ENCODE measurements around the gene TRIM28.

The TRIM28 gene

GRCh38 chr19:58579473-58580142, 35.7 kb downstream of the TRIM28 start:
- DNase-seq (ENCODE audit: low read depth), result no peak
- no peak for TF ChIP-seq CTCF (IDR thresholded peaks at IDR 0.05; ENCODE audit: insufficient read depth, low read depth, low read length, missing control alignments)
- H3K4me3 ChIP-seq (ENCODE audit: low read length), result no peak overlapping the region

- DNase-seq (ENCODE audit: low read depth), result peak; percentile 88
- no peak overlapping the region for H3K4me3 ChIP-seq (ENCODE audit: low read length)
- peak; percentile 89 for TF ChIP-seq CTCF (IDR thresholded peaks at IDR 0.05; ENCODE audit: insufficient read depth, low read depth, low read length, missing control alignments)
Measured at GRCh38 chr19:58581227-58582141, 37.6 kb downstream of the TRIM28 start.

- DNase-seq (ENCODE audit: low read depth), result no peak
- H3K4me3 ChIP-seq (ENCODE audit: low read length), result no peak overlapping the region
- TF ChIP-seq CTCF (IDR thresholded peaks at IDR 0.05; ENCODE audit: insufficient read depth, low read depth, low read length, missing control alignments), result no peak
Measured at GRCh38 chr19:58582985-58583384, 39.1 kb downstream of the TRIM28 start.

GRCh38 chr19:58584498-58585441, 40.9 kb downstream of the TRIM28 start:
- no peak for DNase-seq (ENCODE audit: low read depth)
- no peak overlapping the region for H3K4me3 ChIP-seq (ENCODE audit: low read length)
- no peak for TF ChIP-seq CTCF (IDR thresholded peaks at IDR 0.05; ENCODE audit: insufficient read depth, low read depth, low read length, missing control alignments)

GRCh38 chr19:58585442-58586132, 41.7 kb downstream of the TRIM28 start:
- no peak for DNase-seq (ENCODE audit: low read depth)
- no peak overlapping the region for H3K4me3 ChIP-seq (ENCODE audit: low read length)
- TF ChIP-seq CTCF (IDR thresholded peaks at IDR 0.05; ENCODE audit: insufficient read depth, low read depth, low read length, missing control alignments), result no peak

- TF ChIP-seq CTCF (IDR thresholded peaks at IDR 0.05; ENCODE audit: insufficient read depth, low read depth, low read length, missing control alignments), result no peak
- H3K4me3 ChIP-seq (ENCODE audit: low read length), result no peak overlapping the region
- DNase-seq (ENCODE audit: low read depth), result no peak
Measured at GRCh38 chr19:58586133-58586765, 42.4 kb downstream of the TRIM28 start.
